Ureter (tissue), 1 donor: Measurements from ENCODE around the gene CELA1. TPM values are rescaled to one million over a fixed set of nuclear protein-coding genes. Genes with fewer than 3 reads are reported as not detected.
"Not testable (repeated sequence)": the region's sequence is repeated elsewhere in the genome, so short reads cannot be mapped to it uniquely, and the experiment has no call there.

ENCODE experiments used
- DNase-seq: peaks from one replicate; pipeline ENCODE4 v3.0.0-alpha.2; 2020; ENCODE audit warnings: low spot score
- total RNA-seq: library from RNA; stranded (reverse); gene quantifications from one replicate; pipeline ENCODE4 v1.2.4, GENCODE V29; 2023
- donor health status: DM: yes; HTN: yes; CAD: no.

CELA1 gene
- total RNA-seq, 1 donor from 2014 or later = not detected

DNA sequence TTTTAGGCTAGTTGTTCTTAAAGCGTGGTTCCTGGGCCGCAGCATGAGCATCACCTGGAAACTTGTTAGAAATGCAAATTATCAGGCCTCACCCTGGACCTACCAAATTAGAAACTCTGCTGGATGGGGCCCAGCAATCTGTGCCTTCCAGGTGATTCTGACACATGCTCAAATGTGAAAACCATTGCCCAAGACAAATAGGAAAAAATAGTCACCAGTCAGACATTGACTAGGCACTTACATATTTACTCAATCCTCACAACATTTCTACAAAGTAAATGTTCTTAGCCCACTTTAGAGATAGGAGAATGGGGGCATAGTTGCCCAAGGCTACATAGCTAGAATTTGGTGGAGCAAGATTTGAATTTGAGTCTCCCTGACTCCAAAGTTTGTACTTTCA lies 3.3 kb downstream of the CELA1 start:
- DNase-seq = no peak

DNA sequence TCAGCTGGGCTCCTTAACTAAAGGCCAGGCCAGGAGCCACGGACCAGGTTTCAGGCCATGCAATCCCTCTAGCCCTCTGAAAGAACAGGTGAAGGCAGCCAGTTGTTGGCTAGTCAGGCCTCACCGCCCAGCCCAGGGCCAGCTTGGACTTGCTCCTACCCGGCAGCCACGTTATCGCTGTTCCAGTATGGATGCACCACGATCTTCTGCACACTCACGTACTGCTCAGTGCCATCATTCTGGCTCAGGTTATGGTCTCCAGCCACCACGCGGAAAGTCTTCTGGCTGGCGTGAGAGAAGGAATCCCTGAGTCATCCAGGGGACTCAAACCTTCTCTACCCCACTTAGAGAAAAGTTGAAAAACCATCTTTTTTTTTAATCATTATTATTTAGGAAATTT lies 4.1 kb downstream of the CELA1 start:
- DNase-seq = no peak

DNA sequence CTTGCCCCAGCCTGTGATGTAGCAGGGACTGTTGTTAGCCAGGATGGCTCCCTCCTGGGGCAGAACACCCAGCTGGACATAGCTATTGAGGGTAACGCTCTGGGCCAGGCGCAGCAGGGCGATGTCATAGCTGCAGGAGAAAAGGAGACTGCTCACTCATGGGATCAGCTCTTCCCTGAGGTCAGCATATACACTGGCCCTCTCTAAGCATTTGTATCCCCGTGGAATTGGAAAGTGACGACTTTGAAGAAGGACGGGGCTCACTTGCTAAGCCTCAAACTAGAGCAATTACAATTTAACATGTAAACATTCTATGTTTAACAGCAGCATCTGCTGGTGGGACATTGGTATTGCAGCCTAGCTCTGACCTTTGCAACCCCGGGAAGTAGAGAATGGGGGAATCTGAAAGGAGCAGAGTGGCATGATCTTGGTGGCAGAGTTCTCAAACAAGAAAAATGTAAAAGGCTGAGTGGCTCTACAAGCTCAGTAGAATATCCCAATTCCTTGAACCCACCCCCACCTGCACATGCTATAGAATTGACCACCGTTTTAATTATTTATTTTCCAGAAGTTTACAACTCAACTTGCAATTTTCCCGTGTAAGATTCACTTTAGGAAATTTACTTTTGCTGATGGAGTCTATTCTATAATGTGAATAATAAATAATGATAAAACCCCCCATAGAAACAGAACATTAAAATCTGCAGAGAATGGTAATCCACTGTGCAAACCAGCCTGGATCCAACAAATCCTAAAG lies 5.0 kb downstream of the CELA1 start:
- peak; percentile 74 for DNase-seq

DNA sequence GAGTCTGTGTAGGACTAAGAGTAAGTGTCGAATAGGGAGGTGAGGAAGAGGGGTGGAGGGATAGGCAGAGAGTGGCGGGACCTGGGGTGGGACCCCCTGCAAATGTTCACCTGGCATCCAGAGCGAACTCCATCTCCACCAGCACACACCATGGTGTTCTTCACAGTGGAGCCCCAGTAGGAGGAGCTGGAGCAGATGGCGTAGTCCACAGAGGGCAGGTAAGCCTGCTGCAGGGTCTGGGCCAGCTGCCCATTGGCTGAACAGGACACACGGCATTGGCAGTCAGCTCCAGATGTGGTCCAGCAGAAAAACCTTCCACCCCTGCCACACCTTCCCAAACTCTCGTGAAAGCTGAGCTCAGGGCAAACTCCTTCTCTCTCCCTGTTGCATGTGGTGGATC lies 6.7 kb downstream of the CELA1 start:
- DNase-seq = no peak

DNA sequence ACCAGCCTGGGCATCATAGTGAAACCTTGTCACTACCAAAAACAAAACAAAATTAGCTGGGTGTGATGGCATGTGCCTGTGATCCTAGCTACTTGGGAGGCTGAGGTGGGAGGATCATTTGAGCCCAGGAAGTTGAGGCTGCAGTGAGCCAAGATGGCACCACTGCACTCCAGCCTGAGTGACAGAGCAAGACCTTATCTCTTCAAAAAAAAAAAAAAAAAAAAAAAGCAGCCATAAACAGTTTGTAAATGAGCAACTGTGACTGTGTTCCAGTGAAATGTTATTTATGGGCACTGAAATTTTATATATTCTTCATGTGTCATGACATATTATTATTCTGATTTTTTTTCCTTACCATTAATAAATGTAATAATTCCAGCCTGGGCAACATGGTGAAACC lies 9.1 kb downstream of the CELA1 start:
- DNase-seq = not testable (repeated sequence)

DNA sequence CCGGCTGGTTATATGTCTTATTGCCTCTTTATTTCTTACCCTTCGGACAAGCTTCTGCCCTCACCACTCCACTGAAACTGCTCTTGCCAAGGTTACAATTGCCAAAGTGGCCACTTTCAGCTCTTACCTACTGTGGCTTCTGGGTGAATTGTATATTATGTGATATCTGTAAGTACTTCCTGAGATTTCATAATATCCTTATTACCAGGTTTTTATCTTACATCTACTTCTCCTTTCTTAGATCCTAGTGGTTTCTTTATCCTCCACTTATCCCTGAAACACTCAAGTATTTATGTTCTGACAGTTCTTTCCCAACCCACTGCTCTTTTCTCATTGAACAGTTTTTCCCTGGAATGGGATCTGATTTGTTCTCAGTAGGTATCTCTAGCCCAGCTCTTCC lies 10.5 kb downstream of the CELA1 start:
- no peak for DNase-seq

DNA sequence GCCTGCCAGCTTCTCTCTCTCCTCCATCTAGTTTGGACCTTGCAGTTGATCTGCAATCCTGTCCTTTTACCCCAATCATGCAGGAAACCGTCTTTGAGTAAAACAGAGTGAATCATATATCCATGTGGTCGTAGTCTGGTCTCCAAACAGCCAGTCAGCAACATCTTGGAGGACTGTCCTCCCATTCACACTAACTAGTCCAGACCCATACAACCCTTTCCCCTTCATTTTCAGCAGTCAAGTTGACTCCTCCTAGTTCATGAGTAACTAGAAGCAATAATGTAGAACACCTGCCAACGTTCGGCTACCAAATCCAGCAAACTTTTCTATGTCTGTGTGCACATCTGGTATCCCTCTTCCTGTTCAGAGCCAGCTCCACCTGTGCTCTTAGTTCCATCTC lies 11.7 kb downstream of the CELA1 start:
- DNase-seq = no peak

DNA sequence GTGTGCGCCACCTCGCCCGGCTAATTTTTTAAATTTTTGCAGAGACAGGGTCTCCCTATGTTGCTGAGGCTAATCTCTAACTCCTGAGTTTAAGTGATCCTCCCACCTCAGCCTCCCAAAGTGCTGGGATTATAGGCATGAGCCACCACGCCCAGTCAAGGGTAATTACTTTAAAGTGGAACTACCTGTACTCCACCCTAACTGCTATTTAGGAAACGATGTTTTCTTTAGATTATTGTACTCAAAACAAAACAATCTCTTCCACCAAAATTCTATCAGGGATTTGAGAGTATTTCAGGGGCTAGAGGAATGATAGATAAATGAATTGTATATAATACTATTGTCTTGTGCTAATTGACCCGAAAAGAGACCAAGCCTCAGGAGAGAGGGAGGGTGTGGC lies 12.9 kb downstream of the CELA1 start:
- no peak for DNase-seq

DNA sequence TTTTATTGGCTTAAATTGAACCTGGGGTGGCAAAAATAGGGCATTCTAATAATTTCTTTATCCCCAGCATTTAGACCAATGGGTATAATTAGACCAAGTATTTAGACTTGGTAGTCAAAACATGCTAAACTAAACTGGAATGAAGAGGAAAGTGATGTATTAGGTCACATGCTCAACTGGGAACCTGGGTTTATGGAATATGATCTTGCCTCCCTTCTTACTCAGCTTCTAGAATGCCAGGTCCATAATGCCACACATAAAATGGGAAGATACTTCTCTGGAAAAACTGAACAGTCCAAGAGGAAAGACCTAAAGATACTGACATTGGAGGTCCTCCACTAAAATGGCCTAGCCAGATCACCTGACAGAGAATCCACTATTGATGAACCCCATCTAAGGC lies 16.3 kb downstream of the CELA1 start:
- no peak for DNase-seq

DNA sequence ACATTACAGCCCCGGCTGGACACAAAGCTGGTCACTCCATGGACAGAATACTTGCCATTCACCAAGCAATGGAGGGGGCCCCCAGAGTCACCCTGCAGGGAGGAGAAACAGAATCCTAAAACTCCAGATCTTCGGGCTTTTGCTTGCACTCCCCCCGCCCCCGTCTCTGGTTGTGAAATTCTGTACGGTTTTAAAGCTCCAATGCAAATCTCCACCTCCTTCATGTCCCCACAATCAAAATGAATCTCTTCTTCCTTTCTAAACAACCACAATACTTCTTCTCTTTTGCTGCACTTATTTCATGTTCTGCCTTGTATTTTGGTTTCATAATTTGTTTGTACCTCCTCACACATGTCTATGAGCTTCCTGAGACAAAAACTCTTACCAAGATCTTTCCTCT lies 16.7 kb downstream of the CELA1 start:
- no peak for DNase-seq

DNA sequence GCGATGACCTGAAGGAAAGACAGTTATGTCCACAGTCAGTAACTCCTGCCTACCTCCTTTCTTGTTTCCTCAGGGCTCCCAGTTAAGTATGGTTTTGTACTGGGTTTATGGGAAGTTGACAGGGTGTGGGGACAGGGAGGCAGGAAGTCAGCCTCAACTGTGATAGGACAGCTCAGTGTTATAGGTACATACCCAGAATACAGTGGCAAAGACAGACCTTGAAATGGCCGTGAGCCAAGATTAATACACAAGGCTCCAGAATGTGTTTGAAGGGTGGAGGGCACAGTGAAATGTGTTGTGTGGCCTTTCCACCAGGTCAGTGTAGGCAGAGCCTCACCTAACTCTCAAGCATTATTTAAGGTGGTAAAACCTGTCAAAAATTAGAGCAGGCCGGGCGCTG lies 17.9 kb downstream of the CELA1 start:
- DNase-seq = no peak

DNA sequence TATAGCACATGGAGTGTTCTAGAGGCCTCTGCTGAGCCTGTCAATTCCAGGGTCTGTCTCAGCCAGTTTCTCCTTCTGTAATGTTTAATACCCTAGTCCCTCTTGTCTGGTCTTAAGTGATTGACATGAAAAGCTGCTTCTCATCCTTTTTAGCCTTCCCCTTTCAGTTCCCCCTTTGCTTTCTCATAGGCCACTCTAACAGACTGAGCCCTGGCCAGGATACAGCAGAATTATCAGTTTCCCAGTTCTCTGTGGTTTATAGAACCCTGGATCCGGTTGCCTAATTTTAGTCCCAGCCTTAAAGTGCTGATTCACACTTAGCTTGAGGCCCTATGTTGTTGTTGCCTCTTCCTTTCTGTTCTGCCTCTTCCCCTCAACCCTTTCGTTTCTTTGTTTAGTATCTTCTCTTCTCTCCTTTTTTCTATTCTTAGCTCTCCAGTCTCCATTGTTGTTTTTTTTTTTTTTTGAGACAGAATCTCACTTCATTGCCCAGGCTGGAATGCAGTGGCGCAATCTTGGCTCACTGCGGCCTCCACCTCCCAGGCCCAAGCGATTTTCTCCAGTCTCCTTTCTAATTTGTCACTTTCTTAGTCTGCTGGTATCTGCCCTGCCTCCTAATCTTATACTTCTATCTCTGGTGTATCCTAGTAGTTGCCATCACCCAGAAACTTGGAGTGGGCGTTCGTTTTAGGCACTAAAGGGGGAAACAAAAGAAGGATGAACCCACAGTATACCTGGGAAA lies 19.6 kb downstream of the CELA1 start:
- no peak for DNase-seq

DNA sequence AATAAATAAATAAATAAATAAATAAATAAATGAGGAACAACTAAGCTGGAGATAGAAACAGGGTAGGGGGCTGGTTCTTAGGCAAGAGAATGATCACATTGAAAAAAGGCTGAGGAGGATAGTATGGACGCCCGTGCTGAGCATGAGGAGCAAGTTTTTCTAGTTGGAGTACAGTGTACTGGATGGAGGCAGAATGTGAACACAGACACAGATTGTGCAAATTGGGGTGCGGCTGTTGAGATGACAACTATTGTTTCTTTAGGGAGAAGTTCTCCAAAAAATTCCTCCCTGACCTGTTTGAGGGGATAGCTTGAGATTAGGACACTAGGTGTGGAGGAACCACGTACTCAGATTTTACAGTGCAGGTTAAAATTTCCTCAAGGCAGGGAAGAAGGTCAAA lies 21.5 kb downstream of the CELA1 start:
- no peak for DNase-seq

DNA sequence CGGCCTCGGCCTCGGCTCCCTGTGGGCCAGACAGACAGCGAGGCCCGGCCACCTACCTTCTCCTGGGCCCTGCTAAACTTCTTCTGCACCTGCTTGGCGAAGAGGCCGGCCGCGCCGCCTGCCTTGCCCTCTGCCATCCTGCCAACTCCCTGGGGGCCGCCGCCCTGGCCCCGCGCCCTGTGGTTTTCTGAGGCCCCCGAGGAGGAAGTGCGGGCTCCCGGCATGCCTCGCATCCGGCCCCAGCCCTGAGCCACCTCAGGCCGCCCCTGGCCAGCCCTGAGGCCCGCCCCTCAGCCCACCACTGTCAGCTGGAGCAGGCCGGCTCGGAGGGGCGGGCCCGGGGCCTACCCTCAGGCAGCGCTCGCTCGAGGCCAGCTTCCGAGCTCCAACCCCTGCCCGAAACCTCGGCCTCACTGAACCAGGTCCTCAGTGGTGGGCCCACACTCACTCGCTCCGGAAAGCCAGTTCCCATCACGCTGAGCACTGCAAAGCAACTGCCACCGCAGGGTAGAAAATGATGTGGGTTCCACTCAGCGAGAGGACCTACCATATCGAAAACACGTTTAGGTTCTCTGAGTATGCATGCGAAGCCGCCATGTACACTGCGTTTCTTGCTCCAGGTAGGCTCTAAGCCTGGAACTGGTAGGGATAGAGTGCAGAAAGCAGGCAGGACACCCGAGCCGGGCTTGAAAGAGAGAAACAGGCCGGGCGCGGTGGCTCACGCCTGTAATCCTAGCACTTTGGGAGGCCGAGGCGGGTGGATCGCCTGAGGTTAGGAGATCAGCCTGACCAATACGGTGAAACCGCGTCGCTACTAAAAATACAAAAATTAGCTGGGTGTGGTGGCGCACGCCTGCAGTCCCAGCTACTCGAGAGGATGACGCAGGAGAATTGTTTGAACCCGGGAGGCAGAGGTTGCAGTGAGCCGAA lies 22.2 kb downstream of the CELA1 start, which contains the start of gene BIN2:
Gene BIN2 (minus strand): TSS at position 209 of the 930 bp plus-strand sequence. CDS start 72 bp downstream, at position 137.
- DNase-seq = peak; percentile 49

DNA sequence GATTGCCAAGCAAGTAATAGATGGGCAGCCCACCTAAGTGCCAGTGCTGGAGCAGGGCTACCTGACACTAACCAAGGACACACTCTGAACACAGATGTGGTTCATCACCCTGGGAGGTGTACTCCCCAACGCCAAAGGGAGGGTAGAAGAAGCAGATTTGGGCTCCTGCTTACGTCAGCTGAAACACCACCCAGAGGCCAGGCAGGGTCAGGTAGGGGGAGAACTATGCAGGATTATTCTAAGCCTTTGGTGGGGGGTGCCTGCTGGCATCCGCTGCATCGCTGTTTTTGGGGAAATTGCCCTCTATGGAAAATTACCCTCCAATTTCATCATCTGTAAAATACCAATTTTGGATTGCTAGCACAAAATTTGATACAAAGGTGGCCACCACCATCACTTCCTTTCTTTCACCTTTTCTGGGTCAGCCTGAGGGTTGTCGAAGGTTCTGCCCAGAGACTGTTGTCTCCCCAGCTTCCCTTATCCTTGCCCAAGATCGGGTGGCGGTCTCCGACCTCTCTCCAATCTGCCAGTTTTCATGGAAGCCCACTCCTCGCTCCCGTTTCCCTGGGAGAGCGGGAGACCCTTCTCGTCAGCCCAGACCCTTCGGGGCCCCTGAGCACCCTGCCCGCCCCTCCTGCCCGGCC lies 23.0 kb downstream of the CELA1 start:
- no peak for DNase-seq

DNA sequence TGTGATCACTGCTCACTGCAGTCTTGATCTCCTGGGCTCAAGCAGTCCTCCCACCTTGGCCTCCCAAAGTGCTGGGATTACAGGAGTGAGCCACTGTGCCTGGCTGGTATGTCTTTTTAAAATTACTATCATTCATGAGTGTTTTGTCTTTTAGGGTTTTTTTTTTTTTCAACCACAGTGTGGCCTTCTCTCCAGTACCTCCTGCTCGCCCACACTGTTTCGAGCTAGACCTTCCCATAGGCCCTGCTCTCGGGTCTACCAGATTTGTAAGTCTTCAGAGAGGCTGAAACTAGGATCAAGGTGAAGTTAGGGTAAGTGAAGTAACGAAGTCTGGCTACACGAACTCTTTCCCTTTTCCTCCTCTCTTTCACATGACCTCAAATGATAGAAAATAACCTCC lies 24.0 kb downstream of the CELA1 start:
- no peak for DNase-seq

DNA sequence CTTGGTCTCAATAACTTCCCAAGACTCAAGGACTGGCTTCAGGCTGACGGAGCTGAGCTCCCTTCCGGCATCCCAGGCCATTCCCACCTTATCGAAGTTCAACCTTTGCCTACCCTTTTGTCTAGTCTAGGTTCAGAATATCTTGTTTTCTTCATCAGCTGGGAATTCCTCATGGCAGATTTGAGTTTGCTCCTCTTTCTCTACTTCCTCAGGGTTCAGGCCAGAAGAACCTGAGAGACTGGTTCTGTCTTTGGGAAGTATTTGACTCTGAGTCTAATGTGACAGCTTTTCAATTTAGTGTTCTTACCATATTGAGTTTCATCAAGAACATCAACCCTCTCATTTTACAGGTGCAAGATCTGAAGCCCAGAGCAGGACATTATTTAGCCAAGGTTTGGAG lies 24.6 kb downstream of the CELA1 start:
- no peak for DNase-seq

DNA sequence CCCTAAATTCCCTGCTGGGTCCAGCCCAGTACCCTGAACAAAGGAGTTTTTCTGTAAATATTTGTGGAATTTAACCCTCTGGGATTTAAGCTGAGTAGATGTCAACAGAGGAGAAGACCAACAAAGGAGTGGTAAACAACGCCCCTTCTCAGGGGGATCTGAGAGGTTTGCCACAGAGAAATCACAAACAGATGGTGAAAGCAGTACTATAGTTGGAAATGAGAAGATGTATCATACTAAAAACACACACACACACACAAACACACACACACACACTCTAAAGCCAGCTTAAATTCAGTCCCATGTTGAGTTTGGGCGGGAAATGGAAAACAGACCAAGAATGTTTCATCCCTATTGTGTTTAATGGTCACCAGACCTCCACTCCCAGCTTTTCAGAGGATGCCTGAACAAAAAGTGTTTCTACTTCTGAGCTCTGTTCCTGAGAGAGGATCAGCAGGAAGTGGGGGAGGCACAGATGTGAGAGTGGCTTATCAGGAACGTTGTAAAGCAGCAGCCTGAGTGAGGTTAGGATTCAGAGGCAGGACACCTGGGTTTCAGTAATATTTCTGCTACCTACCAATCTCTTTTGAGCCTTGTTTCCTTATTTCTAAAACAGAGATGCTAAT lies 25.7 kb downstream of the CELA1 start:
- DNase-seq = no peak

DNA sequence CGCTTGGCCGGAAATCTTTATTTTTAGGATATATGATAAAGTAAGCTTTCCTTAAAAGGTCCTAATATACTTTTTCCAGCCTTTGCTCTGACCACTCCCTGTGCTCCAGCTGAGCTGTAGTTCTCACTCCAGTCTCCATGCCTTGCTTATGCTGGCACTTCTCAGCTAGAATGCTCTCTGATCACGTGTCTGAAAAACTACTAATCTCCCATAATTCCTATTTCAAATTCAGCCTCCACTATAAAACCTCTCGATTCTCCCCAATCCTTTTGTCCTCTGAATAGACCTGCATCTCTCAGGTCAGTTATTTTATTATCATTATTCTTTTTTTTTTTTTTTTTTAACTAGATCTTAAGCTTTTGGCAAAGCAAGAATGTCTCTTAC lies 26.2 kb downstream of the CELA1 start:
- no peak for DNase-seq

DNA sequence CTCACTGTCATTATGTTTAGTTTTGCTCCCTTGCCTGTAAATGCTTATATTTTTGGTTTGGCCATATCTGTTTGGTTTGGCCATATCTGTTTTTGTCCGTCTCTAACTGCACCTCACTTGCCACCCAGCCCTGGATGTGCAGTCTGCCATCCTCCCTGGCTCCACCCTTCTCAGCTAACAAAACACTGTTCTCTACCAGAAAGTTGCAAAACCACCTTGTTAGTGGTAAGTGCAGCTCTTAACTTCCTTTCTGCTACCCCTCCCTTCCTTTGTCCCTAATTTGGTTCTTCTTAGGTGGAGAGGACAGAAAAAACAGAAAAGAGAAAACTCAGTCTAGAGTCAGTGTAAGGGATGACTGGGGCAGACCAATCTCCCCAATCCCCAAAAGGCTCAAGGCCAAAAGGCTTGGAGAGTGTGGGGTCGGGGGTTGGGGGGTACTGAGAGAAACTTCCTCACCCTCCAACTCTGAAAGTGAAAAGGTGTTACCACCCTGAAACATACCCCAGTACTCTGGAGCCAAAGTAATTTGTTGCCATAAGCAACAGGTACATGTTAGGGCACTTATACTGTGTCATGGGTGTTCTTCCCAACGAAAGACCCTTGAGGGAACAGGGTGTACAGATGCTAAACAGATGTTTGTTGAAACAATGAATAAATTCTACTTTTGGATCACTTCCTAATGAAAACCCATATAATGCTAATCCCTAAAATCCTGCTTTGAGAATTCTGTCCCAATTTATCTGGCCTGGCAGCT lies 27.5 kb downstream of the CELA1 start:
- no peak for DNase-seq
